Liver (tissue), 3 donors: ENCODE data around the gene ZNF714.

Experiments
- ATF3 ChIP-seq: IDR thresholded peaks from 2 replicates; pipeline ENCODE4 v1.6.1; 2016; ENCODE audit warnings: antibody characterized with exemption
- CTCF ChIP-seq: fragments of 150-350 bp; IDR thresholded peaks from 2 replicates; pipeline ENCODE4 v1.5.1; 2017; ENCODE audit warnings: improper control_type of control experiment, low read depth, low read length; ENCODE audit not compliant: missing input control
- EGR1 ChIP-seq, 2 donors: IDR thresholded peaks; 2 replicates each; pipeline ENCODE4 v1.6.1; 2016 to 2018; ENCODE audit warnings: antibody characterized with exemption in 2 of 2, low read depth in 2 of 2
- FOXA1 ChIP-seq: IDR thresholded peaks from 2 replicates; pipeline ENCODE4 v1.6.1; 2016; ENCODE audit warnings: antibody characterized with exemption
- GABPA ChIP-seq, 2 donors: IDR thresholded peaks in 1 of 2; conservative IDR thresholded peaks in 1 of 2; 2 replicates each; pipeline ENCODE4 v1.6.1; 2016; ENCODE audit warnings: antibody characterized with exemption in 2 of 2, mild to moderate bottlenecking in 1 of 2, moderate library complexity in 1 of 2
- MAX ChIP-seq: IDR thresholded peaks from 2 replicates; pipeline ENCODE4 v1.6.1; 2016; ENCODE audit warnings: antibody characterized with exemption
- RAD21 ChIP-seq, 2 donors: IDR thresholded peaks; 2 replicates each; pipeline ENCODE4 v1.6.1; 2016; ENCODE audit warnings: antibody characterized with exemption in 2 of 2, mild to moderate bottlenecking in 2 of 2
- SP1 ChIP-seq: IDR thresholded peaks from 2 replicates; pipeline ENCODE4 v1.6.1; 2018; ENCODE audit warnings: antibody characterized with exemption, mild to moderate bottlenecking
- TAF1 ChIP-seq: conservative IDR thresholded peaks from 2 replicates; pipeline ENCODE4 v1.6.1; 2016; ENCODE audit warnings: antibody characterized with exemption, mild to moderate bottlenecking
- ZBTB33 ChIP-seq: IDR thresholded peaks from 2 replicates; pipeline ENCODE4 v1.6.1; 2016; ENCODE audit warnings: antibody characterized with exemption
- donor health status: healthy.
- donor health status: healthy.

- TF ChIP-seq FOXA1 (no peak), CTCF (no peak), MAX (no peak), GABPA (IDR thresholded peaks at IDR 0.05 in 1 of 2, conservative IDR thresholded peaks at IDR 0.05 in 1 of 2) (no peak), ZBTB33 (no peak), EGR1 (IDR thresholded peaks at IDR 0.05; ENCODE audit: low read depth in 2 of 2) (no peak), TAF1 (no peak), RAD21 (IDR thresholded peaks at IDR 0.05) (no peak), SP1 (no peak), ATF3 (no peak)
Observed at GRCh38 chr19:21149877-21150276, 67.9 kb downstream of the ZNF714 start.
